T-helper 2 cell (primary cell): ENCODE results near the gene BACH1.

Experiments used
- DNase-seq, 5 experiments: peaks; one replicate each; pipeline versions ENCODE4 v3.0.0 to v3.0.0-alpha.2; 2012 to 2022

The BACH1 gene

GRCh38 chr21:29293495-29293894, 5.2 kb upstream of the BACH1 start:
- no peak for DNase-seq

DNA sequence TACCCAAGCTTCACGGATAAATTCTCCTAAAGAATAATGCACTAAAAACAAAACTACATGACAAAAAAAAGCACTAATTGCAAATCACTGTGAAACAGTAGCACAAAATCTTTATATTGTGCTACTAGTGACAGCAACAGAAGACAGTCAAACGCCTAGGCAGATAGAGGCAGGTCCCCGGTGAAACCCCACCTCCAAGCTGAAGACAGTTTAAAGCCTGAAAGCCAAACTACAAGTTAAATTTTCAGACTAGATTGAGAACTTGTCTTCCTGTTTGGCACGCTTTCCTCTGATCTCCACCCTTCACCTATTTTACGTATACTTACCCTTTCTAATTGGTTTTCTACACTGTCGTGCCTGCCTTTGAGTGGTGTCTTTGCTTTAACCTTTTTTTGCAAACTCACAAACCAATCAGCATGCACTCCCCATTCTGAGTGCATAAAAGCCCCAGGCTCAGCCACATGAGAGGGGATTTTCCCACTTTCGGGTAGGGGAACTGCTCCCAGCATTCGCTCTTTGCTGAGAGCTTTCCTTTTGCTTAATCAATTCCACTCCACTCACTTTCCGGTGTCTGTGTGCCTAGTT, 3.6 kb upstream of the BACH1 start:
- peak in 3 of 5 experiments; percentile 19 to 46 (median 24) for DNase-seq

DNA sequence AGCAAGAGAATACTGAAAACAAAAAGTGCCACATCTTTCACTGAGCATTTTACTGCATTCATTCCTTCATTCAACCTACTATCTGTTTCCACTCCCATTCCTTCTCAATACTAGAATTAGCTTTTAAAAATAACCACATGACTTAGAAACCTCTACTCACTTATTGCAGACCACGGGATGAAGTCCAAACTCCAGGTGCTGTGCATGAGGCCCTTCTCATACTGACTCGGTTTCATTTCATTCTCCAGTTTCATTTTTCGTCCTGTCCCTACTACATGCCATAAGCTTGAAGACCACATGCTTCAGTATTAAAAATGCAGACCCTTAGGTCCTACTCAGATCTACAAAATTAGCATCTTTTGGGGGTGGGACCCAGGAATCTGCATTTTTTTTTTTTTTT, 2.3 kb upstream of the BACH1 start:
- no peak for DNase-seq

- peak in 1 of 5 experiments; percentile 7 for DNase-seq
Observed at GRCh38 chr21:29297483-29298347, 1.0 kb upstream of the BACH1 start.

- peak; percentile 47 to 76 (median 64) for DNase-seq
Observed at GRCh38 chr21:29299046-29299915, 559 bp downstream of the BACH1 start.

- DNase-seq, result peak in 4 of 5 experiments; percentile 22 to 87 (median 26)
Observed at GRCh38 chr21:29299916-29300806, 1.4 kb downstream of the BACH1 start.

DNA sequence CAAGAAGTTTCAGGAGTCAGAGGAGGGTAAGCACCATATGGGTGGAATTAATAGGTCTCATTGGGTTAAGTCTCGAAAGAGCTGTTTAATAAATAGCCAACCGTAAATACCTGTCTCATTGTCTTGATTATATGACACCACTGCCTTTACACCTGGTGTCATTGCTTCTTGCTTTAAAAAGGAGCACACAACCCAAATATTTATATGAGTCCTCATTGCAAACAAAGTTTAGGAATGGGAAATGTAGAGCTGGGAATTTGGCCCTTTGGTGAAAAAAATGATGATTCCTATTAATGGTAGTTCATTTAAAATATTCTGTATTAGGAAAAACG, 2.1 kb downstream of the BACH1 start:
- DNase-seq, result no peak

GRCh38 chr21:29301691-29302090, 3.0 kb downstream of the BACH1 start:
- DNase-seq, result no peak

GRCh38 chr21:29302359-29302875, 3.7 kb downstream of the BACH1 start:
- DNase-seq, result peak in 1 of 5 experiments; percentile 20

- DNase-seq, result no peak
Observed at GRCh38 chr21:29303288-29303687, 4.6 kb downstream of the BACH1 start.

DNA sequence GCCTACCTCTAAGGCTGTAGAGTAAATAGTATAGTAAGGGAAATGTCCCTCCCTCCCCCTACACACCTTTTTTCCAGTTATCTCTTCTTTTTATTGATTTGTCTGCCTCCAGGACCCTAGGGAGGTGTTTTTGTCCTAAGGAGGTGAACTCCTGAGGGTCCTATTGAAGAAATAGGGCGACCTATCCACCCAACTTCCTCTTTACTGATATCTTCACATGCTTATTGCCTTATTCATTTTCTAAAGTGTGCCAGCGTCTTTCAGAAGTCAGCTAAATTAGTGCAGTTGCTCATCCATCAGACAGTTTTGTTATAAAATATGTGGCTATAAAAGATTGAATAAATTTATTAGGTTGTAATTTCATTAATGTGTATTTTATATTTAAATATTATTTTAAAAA, 5.9 kb downstream of the BACH1 start:
- no peak for DNase-seq

- no peak for DNase-seq
Observed at GRCh38 chr21:29305068-29305467, 6.3 kb downstream of the BACH1 start.

DNA sequence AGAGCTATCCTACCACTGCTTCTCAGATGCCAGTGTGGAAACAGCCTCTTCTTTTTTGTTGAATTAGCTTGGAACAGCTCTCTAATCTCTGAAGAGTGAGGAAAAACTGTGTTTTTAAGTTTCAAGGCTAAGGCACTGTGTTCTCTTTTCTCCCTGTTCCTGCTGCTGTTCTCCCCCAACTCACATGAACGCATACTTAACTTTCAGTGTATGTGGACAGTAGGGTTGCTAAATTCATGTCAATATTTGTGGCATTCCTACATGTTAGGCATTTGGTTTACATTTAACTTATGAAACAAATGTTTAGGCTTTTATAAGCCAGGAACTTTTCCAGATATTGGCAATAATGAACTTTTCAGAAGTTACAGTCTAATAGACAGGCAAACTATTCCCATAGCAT, 6.8 kb downstream of the BACH1 start:
- no peak for DNase-seq

DNA sequence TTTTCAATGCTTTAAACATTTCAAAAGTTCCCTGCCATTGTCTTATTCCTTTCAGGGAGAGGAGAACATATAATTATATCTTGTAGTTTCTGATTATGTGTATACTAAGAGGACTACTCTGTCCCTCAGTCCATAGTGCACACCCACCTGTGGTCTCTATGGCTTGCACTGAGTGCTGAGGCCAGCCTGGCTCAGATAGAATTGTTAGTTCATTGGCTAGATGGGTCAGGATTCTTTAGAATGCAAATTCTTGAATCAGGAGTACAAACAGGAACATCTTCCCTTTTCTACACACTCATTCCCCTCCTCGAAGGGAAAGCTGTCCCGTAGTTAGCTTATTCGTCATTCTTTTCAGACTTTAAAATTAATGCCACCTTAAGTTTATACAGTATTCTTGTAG, 8.2 kb downstream of the BACH1 start:
- no peak for DNase-seq

- no peak for DNase-seq
Observed at GRCh38 chr21:29307718-29308455, 9.2 kb downstream of the BACH1 start.

- no peak for DNase-seq
Observed at GRCh38 chr21:29308456-29308783, 9.7 kb downstream of the BACH1 start.

- no peak for DNase-seq
Observed at GRCh38 chr21:29309703-29310102, 11.0 kb downstream of the BACH1 start.

DNA sequence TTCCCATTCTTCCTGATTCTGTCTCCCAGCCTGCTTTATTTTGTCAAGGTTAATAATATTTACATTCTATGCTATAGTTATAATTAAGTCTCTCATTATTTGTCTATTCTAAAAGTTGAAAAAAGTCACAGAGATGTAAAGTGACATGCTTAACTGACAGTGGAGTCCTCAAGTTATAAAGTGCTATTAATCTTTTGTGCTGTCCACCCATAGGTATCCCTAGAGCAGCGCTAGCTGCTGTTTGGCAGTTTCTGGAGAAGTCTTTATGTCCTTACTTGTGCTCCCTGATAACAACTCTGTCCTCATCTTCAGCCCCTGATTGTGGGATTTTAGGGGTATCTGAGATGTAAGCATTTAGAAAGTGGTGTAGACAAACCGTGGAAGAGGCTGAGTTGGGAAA, 13.1 kb downstream of the BACH1 start:
- no peak for DNase-seq

GRCh38 chr21:29312981-29313380, 14.3 kb downstream of the BACH1 start:
- no peak for DNase-seq

DNA sequence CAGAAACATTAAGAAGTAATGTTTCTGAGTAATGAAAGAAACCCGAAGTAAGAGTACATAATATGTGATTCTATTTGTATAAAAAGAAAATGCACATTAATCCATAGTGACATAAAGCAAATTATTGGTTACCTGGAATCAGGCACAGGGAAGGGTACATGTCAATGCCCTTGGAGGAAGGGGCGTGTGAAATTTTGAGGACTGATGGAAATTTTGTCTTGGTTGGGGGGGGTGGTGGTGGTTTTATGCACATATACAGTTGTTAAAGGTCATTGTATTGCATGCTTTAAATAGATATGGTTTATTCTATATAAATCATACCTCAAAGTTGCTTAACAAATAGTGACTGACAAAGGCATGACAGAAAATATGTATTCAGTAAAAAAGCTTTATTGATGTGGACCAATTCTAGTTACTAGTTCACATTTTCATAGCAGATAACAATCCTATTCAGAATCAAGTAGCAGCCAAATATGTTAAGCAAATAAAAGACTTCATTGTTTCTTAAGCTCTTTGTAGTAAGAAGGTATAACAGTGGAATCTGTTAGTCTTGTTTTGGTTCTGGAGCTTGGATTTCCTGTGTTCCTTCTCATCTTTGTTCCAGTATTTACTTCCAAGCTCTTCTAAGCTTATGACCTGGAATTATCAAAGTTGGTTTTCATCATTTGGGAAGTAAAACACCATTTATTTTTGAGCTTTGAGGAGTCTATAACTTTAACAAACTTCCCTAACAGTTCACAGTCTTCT, 15.1 kb downstream of the BACH1 start:
- DNase-seq, result no peak
